PC-9 (cell line): ENCODE measurements around the gene CKMT2. TPM values are rescaled to one million over a fixed set of nuclear protein-coding genes. Genes with fewer than 3 reads are reported as not detected.
A peak's percentile ranks its signal among the peaks of the same experiment; 100 is the strongest.

Source experiments
- BruUV-seq: library from RNA; stranded (reverse); fragments of 400-500 nt; replicated peaks from 2 replicates; lab custom pipeline; 2021; lab: Mats Ljungman, UMichigan
- CTCF ChIA-PET: fragments of 300-600 bp; sonication (Branson Sonifier 250); formaldehyde crosslinking; loops from one replicate; lab custom pipeline; 2022; ENCODE audit warnings: antibody characterized with exemption; lab: Charles Lee
- POLR2A ChIA-PET: fragments of 300-600 bp; sonication (Branson Sonifier 250); formaldehyde crosslinking; loops from one replicate; lab custom pipeline; 2022; ENCODE audit warnings: antibody characterized with exemption; ENCODE audit not compliant: unreplicated experiment; lab: Charles Lee
- DNase-seq, 2 experiments: peaks; one replicate each; pipeline versions ENCODE4 v3.0.0 to v3.0.0-alpha.2; 2015 to 2022; ENCODE audit warnings: mixed read lengths in 1 of 2
- H2AFZ ChIP-seq: fragments of 200-600 bp; sonication (generic); 2 replicates; pipeline ENCODE4 v1.8.1; 2017; ENCODE audit warnings: antibody characterized with exemption
- H3F3A ChIP-seq: fragments of 200-600 bp; sonication (generic); 2 replicates; pipeline ENCODE4 v1.8.1; 2017; ENCODE audit warnings: antibody characterized with exemption, mild to moderate bottlenecking, low read depth; ENCODE audit not compliant: insufficient read depth
- H3K27ac ChIP-seq: fragments of 200-600 bp; sonication (generic); 2 replicates; pipeline ENCODE4 v1.6.1; 2016; ENCODE audit warnings: mixed run types
- H3K27me3 ChIP-seq: fragments of 200-600 bp; sonication (generic); 2 replicates; pipeline ENCODE4 v1.6.1; 2016; ENCODE audit warnings: low read depth, mixed run types; ENCODE audit not compliant: insufficient read depth
- H3K36me3 ChIP-seq: fragments of 200-600 bp; sonication (generic); 2 replicates; pipeline ENCODE4 v1.6.1; 2016; ENCODE audit warnings: low read depth, mixed run types
- H3K4me1 ChIP-seq: fragments of 200-600 bp; sonication (generic); replicated peaks from 2 replicates; pipeline ENCODE4 v1.6.1; 2016; ENCODE audit warnings: mixed run types; ENCODE audit not compliant: insufficient read depth
- H3K4me2 ChIP-seq: fragments of 200-600 bp; sonication (generic); 2 replicates; pipeline ENCODE4 v1.6.1; 2017; ENCODE audit warnings: mixed run types
- H3K4me3 ChIP-seq: fragments of 200-600 bp; sonication (generic); 2 replicates; pipeline ENCODE4 v1.6.1; 2016; ENCODE audit warnings: mixed run types
- H3K79me2 ChIP-seq: fragments of 200-600 bp; sonication (generic); 2 replicates; pipeline ENCODE4 v1.6.1; 2017; ENCODE audit warnings: low read depth, mixed run types
- H3K9me2 ChIP-seq: fragments of 200-600 bp; sonication (generic); 2 replicates; pipeline ENCODE4 v1.8.1; 2017; ENCODE audit warnings: mild to moderate bottlenecking; ENCODE audit not compliant: insufficient read depth
- H3K9me3 ChIP-seq: fragments of 200-600 bp; sonication (generic); 2 replicates; pipeline ENCODE4 v1.8.1; 2016; ENCODE audit warnings: low read depth; ENCODE audit not compliant: insufficient read depth
- H4K20me1 ChIP-seq: fragments of 200-600 bp; sonication (generic); 2 replicates; pipeline ENCODE4 v1.8.1; 2017; ENCODE audit not compliant: insufficient read depth
- EZH2 ChIP-seq: fragments of 200-600 bp; sonication (generic); IDR thresholded peaks from 2 replicates; pipeline ENCODE4 v1.8.0; 2017; ENCODE audit warnings: antibody characterized with exemption, low read depth
- intact Hi-C: fragments of 100-400 bp; cut with micrococcal nuclease; formaldehyde crosslinking; loops from one replicate; pipeline ENCODE4 v1.10.0; 2022; ENCODE audit not compliant: unreplicated experiment
- total RNA-seq: library from RNA; stranded (reverse); gene quantifications from 2 replicates; pipeline ENCODE4 v1.2.3, GENCODE V29; 2021
- TF ChIP-seq, protein P1 (sequence below): fragments of 200-600 bp; sonication (generic); conservative IDR thresholded peaks from 2 replicates; pipeline ENCODE4 v1.6.1; 2017; ENCODE audit warnings: mixed run types, antibody characterized with exemption, mild to moderate bottlenecking, moderate library complexity

The CKMT2 gene
- total RNA-seq, 1 experiment from 2014 or later: not detected

DNA sequence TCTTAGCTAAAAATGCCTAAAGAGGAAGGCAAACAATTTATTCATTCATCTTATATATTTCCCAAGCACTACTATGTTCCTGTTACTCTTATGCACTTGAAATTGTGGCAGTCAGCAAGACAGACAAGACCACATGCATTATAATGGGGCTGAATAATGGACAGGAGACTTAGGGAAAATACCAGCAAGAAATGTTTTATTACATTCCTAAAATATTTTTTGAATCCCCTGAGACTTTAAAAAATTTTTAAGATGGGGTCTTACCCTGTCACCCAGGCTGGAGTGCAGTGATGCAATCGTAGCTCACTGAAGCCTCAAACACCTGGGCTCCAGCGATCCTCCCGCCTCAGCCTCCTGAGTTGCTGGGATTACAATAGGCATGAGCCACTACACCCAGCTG lies 81.5 kb downstream of the CKMT2 start:
- Histone ChIP-seq H3K27ac (no peak overlapping the region), H2AFZ (no peak overlapping the region), H3F3A (no peaks in the 10 kb centered on the region), H3K4me1 (no peaks in the 10 kb centered on the region), H3K27me3 (no peaks in the 10 kb centered on the region), H3K4me3 (no peak overlapping the region), H4K20me1 (no peaks in the 10 kb centered on the region; the same call in 1 of the 2 replicates), H3K4me2 (no peak overlapping the region), H3K79me2 (no peaks in the 10 kb centered on the region), H3K9me2 (no peaks in the 10 kb centered on the region), H3K36me3 (no peaks in the 10 kb centered on the region; the same call in 1 of the 2 replicates), H3K9me3 (no peaks in the 10 kb centered on the region)
- DNase-seq: no peak
- intact Hi-C loops: no loop called here
- POLR2A ChIA-PET: no interaction called here
- TF ChIP-seq EZH2: no peak
- TF ChIP-seq, protein P1, sequence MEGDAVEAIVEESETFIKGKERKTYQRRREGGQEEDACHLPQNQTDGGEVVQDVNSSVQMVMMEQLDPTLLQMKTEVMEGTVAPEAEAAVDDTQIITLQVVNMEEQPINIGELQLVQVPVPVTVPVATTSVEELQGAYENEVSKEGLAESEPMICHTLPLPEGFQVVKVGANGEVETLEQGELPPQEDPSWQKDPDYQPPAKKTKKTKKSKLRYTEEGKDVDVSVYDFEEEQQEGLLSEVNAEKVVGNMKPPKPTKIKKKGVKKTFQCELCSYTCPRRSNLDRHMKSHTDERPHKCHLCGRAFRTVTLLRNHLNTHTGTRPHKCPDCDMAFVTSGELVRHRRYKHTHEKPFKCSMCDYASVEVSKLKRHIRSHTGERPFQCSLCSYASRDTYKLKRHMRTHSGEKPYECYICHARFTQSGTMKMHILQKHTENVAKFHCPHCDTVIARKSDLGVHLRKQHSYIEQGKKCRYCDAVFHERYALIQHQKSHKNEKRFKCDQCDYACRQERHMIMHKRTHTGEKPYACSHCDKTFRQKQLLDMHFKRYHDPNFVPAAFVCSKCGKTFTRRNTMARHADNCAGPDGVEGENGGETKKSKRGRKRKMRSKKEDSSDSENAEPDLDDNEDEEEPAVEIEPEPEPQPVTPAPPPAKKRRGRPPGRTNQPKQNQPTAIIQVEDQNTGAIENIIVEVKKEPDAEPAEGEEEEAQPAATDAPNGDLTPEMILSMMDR: no peak
- BruUV-seq: no TSS peak
- CTCF ChIA-PET: no interaction called here

DNA sequence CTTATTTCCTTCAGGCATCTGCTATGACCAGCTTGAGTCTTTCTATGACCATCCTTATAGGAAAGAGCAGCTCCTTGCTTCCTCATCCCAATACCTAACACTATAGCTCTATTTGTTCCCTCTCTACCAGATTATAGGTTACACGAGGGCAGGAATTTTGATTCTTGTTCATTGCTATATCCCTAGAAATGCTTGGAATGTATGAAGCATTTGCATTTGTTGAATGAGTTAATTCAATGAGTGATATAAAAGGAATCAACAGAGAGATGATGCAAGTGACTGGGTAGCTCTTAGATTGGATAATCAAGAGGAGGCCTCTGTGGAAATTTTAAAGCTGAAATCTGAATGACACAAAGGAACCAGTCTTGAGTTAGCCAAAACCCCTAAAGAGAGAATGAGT lies 82.2 kb downstream of the CKMT2 start:
- ChIA-PET POLR2A (interaction anchor here (0.5 kb wide), 1 partner anchor 210 kb away, joined by 3 read pairs; no protein-coding TSS in a partner anchor), CTCF (no interaction called here)
- Histone ChIP-seq H4K20me1 (no peaks in the 10 kb centered on the region; the same call in 1 of the 2 replicates), H3K4me3 (no peak overlapping the region), H3K4me1 (no peaks in the 10 kb centered on the region), H3K9me2 (no peaks in the 10 kb centered on the region), H3K9me3 (no peaks in the 10 kb centered on the region), H3F3A (no peaks in the 10 kb centered on the region), H3K79me2 (no peaks in the 10 kb centered on the region), H2AFZ (no peak overlapping the region), H3K27me3 (no peaks in the 10 kb centered on the region), H3K4me2 (no peak overlapping the region), H3K27ac (no peak overlapping the region), H3K36me3 (no peaks in the 10 kb centered on the region; the same call in 1 of the 2 replicates)
- no TSS peak for BruUV-seq
- TF ChIP-seq EZH2: no peak
- TF ChIP-seq, protein P1: no peak
- DNase-seq: peak in 1 of 2 experiments; percentile 52
- intact Hi-C loops: no loop called here

DNA sequence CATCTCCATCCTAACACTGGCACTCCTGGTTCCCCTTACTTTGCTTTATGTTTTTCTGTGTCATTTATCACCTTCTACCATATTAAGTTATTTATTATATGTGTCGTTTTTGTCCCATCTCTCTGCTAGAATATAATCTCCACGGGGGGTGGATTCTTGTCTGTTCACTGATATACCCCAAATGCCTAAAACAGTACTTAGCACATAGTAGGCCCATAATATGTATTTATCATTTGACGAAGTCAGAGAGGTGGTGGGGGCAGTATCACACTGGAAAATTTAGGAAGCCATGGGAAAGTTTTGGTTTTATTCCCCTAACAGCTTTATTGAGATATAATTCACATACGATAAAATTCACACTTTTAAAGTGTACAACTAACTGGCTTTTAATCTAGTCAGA lies 82.7 kb downstream of the CKMT2 start:
- Histone ChIP-seq H3K4me2 (no peak overlapping the region), H3F3A (no peaks in the 10 kb centered on the region), H3K79me2 (no peaks in the 10 kb centered on the region), H2AFZ (no peak overlapping the region), H3K36me3 (no peaks in the 10 kb centered on the region; the same call in 1 of the 2 replicates), H3K9me3 (no peaks in the 10 kb centered on the region), H3K4me1 (no peaks in the 10 kb centered on the region), H4K20me1 (no peaks in the 10 kb centered on the region; the same call in 1 of the 2 replicates), H3K4me3 (no peak overlapping the region), H3K27me3 (no peaks in the 10 kb centered on the region), H3K27ac (no peak overlapping the region), H3K9me2 (no peaks in the 10 kb centered on the region)
- no peak for DNase-seq
- TF ChIP-seq, protein P1: no peak
- TF ChIP-seq EZH2: no peak
- CTCF ChIA-PET: no interaction called here
- intact Hi-C loops: no loop called here
- BruUV-seq: no TSS peak
- POLR2A ChIA-PET: interaction anchor here (0.5 kb wide), 1 partner anchor 210 kb away, joined by 3 read pairs; no protein-coding TSS in a partner anchor

Other genes starting within 250 kb of the CKMT2 start
- 22.0 and 30.1 TPM in 2 replicates for gene ZCCHC9, start 68.3 kb downstream of the CKMT2 start, total RNA-seq
- not detected in 2 replicates for gene ACOT12, start 160.8 kb downstream of the CKMT2 start, total RNA-seq